Loucy (cell line): ENCODE results near the gene EOMES.

Source experiments
- H2AFZ ChIP-seq: fragments of 200-600 bp; sonication (generic); 2 replicates; pipeline ENCODE4 v1.6.0; 2016; ENCODE audit warnings: antibody characterized with exemption, mild to moderate bottlenecking, low read length, moderate library complexity
- H3F3A ChIP-seq: fragments of 200-600 bp; 2 replicates; pipeline ENCODE4 v1.6.0; 2016; ENCODE audit warnings: antibody characterized with exemption, low read depth, mild to moderate bottlenecking
- H3K27me3 ChIP-seq: fragments of 200-600 bp; sonication (generic); 2 replicates; pipeline ENCODE4 v1.6.1; 2014; ENCODE audit warnings: low read length, mild to moderate bottlenecking; ENCODE audit not compliant: insufficient read depth, poor library complexity, severe bottlenecking
- H3K36me3 ChIP-seq: fragments of 200-600 bp; sonication (generic); 2 replicates; pipeline ENCODE4 v1.6.1; 2016; ENCODE audit warnings: low read length; ENCODE audit not compliant: insufficient read depth
- H3K4me1 ChIP-seq: fragments of 200-600 bp; sonication (generic); 2 replicates; pipeline ENCODE4 v1.5.1; 2014; ENCODE audit warnings: low read length, mild to moderate bottlenecking; ENCODE audit not compliant: insufficient read depth, poor library complexity, severe bottlenecking
- H3K4me2 ChIP-seq: fragments of 200-600 bp; sonication (generic); 2 replicates; pipeline ENCODE4 v1.6.0; 2014; ENCODE audit warnings: antibody characterized with exemption, low read length, low read depth, mild to moderate bottlenecking; ENCODE audit not compliant: poor library complexity, severe bottlenecking
- H3K4me3 ChIP-seq: fragments of 200-600 bp; sonication (generic); 2 replicates; pipeline ENCODE4 v1.5.1; 2014; ENCODE audit warnings: low read length, mild to moderate bottlenecking, mixed read lengths; ENCODE audit not compliant: poor library complexity, severe bottlenecking
- H3K79me2 ChIP-seq: fragments of 200-600 bp; sonication (generic); 2 replicates; pipeline ENCODE4 v1.6.1; 2014; ENCODE audit warnings: low read length; ENCODE audit not compliant: insufficient read depth
- H3K9ac ChIP-seq: fragments of 200-600 bp; sonication (generic); 2 replicates; pipeline ENCODE4 v1.6.0; 2014; ENCODE audit warnings: mild to moderate bottlenecking, low read depth, low read length, moderate library complexity; ENCODE audit not compliant: poor library complexity, severe bottlenecking
- H3K9me2 ChIP-seq: fragments of 200-600 bp; sonication (generic); replicated peaks from 2 replicates; pipeline ENCODE4 v1.6.1; 2016; ENCODE audit warnings: low read depth, low read length, mixed read lengths
- H3K9me3 ChIP-seq: fragments of 200-600 bp; sonication (generic); 2 replicates; pipeline ENCODE4 v1.6.1; 2014; ENCODE audit warnings: mild to moderate bottlenecking, antibody characterized with exemption, low read length, low read depth; ENCODE audit not compliant: insufficient read depth
- H4K20me1 ChIP-seq: fragments of 200-600 bp; sonication (generic); 2 replicates; pipeline ENCODE4 v1.6.0; 2014; ENCODE audit warnings: antibody characterized with exemption, low read length, mild to moderate bottlenecking; ENCODE audit not compliant: insufficient read depth, poor library complexity, severe bottlenecking
- EZH2phosphoT487 ChIP-seq: fragments of 200-600 bp; IDR thresholded peaks from 2 replicates; pipeline ENCODE4 v1.6.1; 2018; ENCODE audit warnings: antibody characterized with exemption, mild to moderate bottlenecking, moderate library complexity, borderline replicate concordance
- TF ChIP-seq, protein P1 (sequence below): fragments of 200-600 bp; sonication (generic); conservative IDR thresholded peaks from 2 replicates; pipeline ENCODE4 v1.5.1; 2014; ENCODE audit warnings: mild to moderate bottlenecking, antibody characterized with exemption, low read length

The EOMES gene

DNA sequence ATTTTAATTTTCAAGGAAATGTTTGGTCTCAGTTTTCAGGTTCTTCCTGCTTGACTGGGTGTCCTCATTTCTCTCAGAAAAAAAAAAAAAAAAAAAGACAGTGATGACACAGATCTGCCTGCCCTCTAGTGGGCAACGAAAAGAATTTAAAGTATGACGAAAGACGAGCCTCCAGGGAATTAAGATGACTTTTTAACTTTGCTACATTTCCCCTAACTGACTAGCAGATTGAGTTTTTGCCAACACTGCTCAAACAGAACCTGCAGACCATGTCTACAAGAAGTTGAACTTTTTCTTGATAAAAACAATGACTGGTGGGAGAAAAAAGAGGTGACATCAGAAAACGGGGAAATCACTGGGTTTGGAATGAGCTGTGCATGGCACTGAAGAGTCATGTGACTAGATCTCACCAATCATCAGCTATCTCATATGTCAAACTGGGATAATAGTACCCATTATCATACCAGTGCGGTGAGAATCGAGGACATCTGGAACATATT lies 40.8 kb downstream of the EOMES start:
- H3K4me1 ChIP-seq: peaks cover 8% of the 10 kb centered on the region
- no peaks in the 10 kb centered on the region for H3K79me2 ChIP-seq
- no peaks in the 10 kb centered on the region for H3K36me3 ChIP-seq
- H3K4me2 ChIP-seq: peak overlapping the region; percentile 34
- no peak overlapping the region for H3K9ac ChIP-seq
- H4K20me1 ChIP-seq: no peaks in the 10 kb centered on the region
- H3K4me3 ChIP-seq: peak overlapping the region; percentile 4
- peak overlapping the region; percentile 96 for H2AFZ ChIP-seq
- no peaks in the 10 kb centered on the region for H3K9me3 ChIP-seq
- H3K27me3 ChIP-seq: no peaks in the 10 kb centered on the region
- no peaks in the 10 kb centered on the region for H3F3A ChIP-seq
- TF ChIP-seq EZH2phosphoT487: no peak
- TF ChIP-seq, protein P1, sequence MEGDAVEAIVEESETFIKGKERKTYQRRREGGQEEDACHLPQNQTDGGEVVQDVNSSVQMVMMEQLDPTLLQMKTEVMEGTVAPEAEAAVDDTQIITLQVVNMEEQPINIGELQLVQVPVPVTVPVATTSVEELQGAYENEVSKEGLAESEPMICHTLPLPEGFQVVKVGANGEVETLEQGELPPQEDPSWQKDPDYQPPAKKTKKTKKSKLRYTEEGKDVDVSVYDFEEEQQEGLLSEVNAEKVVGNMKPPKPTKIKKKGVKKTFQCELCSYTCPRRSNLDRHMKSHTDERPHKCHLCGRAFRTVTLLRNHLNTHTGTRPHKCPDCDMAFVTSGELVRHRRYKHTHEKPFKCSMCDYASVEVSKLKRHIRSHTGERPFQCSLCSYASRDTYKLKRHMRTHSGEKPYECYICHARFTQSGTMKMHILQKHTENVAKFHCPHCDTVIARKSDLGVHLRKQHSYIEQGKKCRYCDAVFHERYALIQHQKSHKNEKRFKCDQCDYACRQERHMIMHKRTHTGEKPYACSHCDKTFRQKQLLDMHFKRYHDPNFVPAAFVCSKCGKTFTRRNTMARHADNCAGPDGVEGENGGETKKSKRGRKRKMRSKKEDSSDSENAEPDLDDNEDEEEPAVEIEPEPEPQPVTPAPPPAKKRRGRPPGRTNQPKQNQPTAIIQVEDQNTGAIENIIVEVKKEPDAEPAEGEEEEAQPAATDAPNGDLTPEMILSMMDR: peak; percentile 84
- no peaks in the 10 kb centered on the region for H3K9me2 ChIP-seq

DNA sequence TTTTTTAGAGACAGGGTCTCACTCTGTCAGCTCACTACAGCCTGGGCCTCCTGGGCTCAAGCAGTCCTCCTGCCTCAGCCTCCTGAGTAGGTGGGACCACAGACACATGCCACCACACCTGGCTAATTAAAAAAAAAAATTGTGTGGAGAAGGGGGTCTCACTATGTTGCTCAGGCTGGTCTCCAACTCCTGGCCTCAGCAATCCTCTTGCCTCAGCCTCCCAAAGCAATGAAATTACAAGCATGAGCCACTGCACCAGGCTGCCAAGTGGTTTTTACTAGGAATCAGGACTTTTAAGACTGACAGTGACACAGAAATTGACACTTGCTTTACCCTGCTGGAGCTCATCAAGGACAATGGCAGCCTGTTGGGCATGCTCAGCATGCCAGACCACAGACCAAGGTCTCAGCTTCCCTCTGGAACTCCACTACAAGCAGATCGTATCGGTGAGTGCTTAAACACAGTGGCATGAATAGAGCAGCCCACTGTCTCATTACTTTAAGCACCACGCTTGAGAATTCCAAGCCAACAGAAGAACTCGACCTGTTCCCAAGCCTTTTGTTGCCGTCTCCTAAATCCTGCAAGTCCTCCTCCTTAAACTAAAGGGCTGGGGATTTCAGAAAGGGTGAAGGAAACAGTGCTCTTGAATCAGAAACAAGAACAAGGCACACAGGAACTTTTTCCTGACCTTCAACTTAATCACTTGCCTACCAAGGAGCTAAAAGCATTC lies 41.4 kb downstream of the EOMES start:
- H4K20me1 ChIP-seq: no peaks in the 10 kb centered on the region
- no peaks in the 10 kb centered on the region for H3K9me3 ChIP-seq
- H3K4me3 ChIP-seq: no peak overlapping the region
- no peaks in the 10 kb centered on the region for H3K36me3 ChIP-seq
- no peaks in the 10 kb centered on the region for H3F3A ChIP-seq
- TF ChIP-seq, protein P1: no peak
- no peak for TF ChIP-seq EZH2phosphoT487
- H3K79me2 ChIP-seq: no peaks in the 10 kb centered on the region
- peak overlapping the region; percentile 96 for H2AFZ ChIP-seq
- peak overlapping the region; percentile 34 for H3K4me2 ChIP-seq
- H3K9me2 ChIP-seq: no peaks in the 10 kb centered on the region
- peaks cover 8% of the 10 kb centered on the region for H3K4me1 ChIP-seq
- no peaks in the 10 kb centered on the region for H3K27me3 ChIP-seq
- no peak overlapping the region for H3K9ac ChIP-seq

DNA sequence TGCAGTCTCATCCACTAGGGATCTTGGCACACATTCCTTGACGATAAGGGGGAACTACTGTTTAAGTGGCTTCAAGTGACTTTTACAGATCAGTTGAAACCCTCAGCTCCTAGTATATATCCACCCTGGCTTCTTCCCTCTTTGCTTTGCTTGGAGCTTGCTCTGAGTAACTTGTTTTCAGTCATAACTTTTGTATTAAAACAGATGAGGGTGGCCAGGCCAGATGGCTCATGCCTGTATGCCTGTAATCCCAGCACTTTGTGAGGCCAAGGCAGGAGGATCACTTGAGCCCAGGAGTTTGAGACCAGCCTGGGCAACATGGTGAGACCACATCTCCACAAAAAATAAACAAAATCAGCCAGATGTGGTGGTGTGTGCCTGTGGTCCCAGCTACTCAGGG lies 42.4 kb downstream of the EOMES start:
- H3K79me2 ChIP-seq: no peaks in the 10 kb centered on the region
- H3K9me2 ChIP-seq: no peaks in the 10 kb centered on the region
- no peaks in the 10 kb centered on the region for H3K9me3 ChIP-seq
- no peaks in the 10 kb centered on the region for H4K20me1 ChIP-seq
- no peaks in the 10 kb centered on the region for H3K27me3 ChIP-seq
- peaks cover 8% of the 10 kb centered on the region for H3K4me1 ChIP-seq
- no peak overlapping the region for H3K4me3 ChIP-seq
- H3K36me3 ChIP-seq: no peaks in the 10 kb centered on the region
- H3K4me2 ChIP-seq: no peak overlapping the region
- no peaks in the 10 kb centered on the region for H3F3A ChIP-seq
- TF ChIP-seq, protein P1: no peak
- no peak for TF ChIP-seq EZH2phosphoT487
- H3K9ac ChIP-seq: no peak overlapping the region
- no peak overlapping the region for H2AFZ ChIP-seq
